GM18951 (cell line): ENCODE measurements around the gene WDR93.

Source experiments
- POLR2A ChIP-seq: IDR thresholded peaks from 4 replicates; pipeline ENCODE4 v1.6.1; 2011; ENCODE audit warnings: mild to moderate bottlenecking; ENCODE audit not compliant: insufficient read length, insufficient read depth; ENCODE audit errors: extremely low read depth
- in situ Hi-C: fragments of 300-500 bp; cut with MboI; formaldehyde crosslinking; loops from one replicate; pipeline ENCODE4 v1.12.0; 2022; ENCODE audit warnings: low sequenced_read_pairs, mixed read lengths, inconsistent platforms; ENCODE audit not compliant: unreplicated experiment

The WDR93 gene

GRCh38 chr15:89690276-89691218 is at the start of gene WDR93, which contains the start of gene PEX11A:
Gene WDR93, plus strand, starts transcription at chr15:89690811. Its CDS starts 10,936 bp downstream, at chr15:89701747.
Gene PEX11A, minus strand, starts transcription at chr15:89690754. Its CDS starts 122 bp downstream, at chr15:89690632.
- TF ChIP-seq POLR2A = peak; percentile 30
- in situ Hi-C loops = no loop called here

- no peak for TF ChIP-seq POLR2A
- in situ Hi-C loops = no loop called here
These were observed 49.6 kb upstream of the WDR93 start for GRCh38 chr15:89641053-89641452.

- in situ Hi-C loops = no loop called here
- TF ChIP-seq POLR2A = no peak
These were observed 48.5 kb upstream of the WDR93 start for GRCh38 chr15:89642106-89642505.

GRCh38 chr15:89645680-89646079 is 44.9 kb upstream of the WDR93 start:
- in situ Hi-C loops = no loop called here
- no peak for TF ChIP-seq POLR2A

- in situ Hi-C loops = no loop called here
These were observed 44.0 kb upstream of the WDR93 start for GRCh38 chr15:89646416-89647141.

GRCh38 chr15:89647191-89647851 is 43.3 kb upstream of the WDR93 start:
- in situ Hi-C loops = no loop called here
- TF ChIP-seq POLR2A = no peak

More at GRCh38 chr15:89646416-89647141, 44.0 kb upstream of the WDR93 start:
- TF ChIP-seq POLR2A = no peak

GRCh38 chr15:89648106-89649012 is 42.3 kb upstream of the WDR93 start:
- in situ Hi-C loops = no loop called here
- TF ChIP-seq POLR2A = no peak

- no peak for TF ChIP-seq POLR2A
- in situ Hi-C loops = no loop called here
These were observed 41.5 kb upstream of the WDR93 start for GRCh38 chr15:89649013-89649625.

- in situ Hi-C loops = no loop called here
- TF ChIP-seq POLR2A = no peak
These were observed 40.9 kb upstream of the WDR93 start for GRCh38 chr15:89649716-89650115.

- TF ChIP-seq POLR2A = no peak
- in situ Hi-C loops = no loop called here
These were observed 38.5 kb upstream of the WDR93 start for GRCh38 chr15:89652131-89652530.

GRCh38 chr15:89652666-89653065 is 37.9 kb upstream of the WDR93 start:
- no peak for TF ChIP-seq POLR2A
- in situ Hi-C loops = no loop called here

- no peak for TF ChIP-seq POLR2A
- in situ Hi-C loops = no loop called here
These were observed 37.0 kb upstream of the WDR93 start for GRCh38 chr15:89653578-89653977.
